Epithelial cell of umbilical artery (primary cell): ENCODE results near the gene HSPD1. TPM values are rescaled to one million over a fixed set of nuclear protein-coding genes. Genes with fewer than 3 reads are reported as not detected.

ENCODE experiments used
- total RNA-seq: library from RNA; depleted of rRNA; stranded (reverse); fragments of >200 nt; gene quantifications from 2 replicates; pipeline ENCODE4 v1.2.3, GENCODE V29; 2014

The HSPD1 gene
- 260 and 412 TPM in 2 replicates for total RNA-seq

DNA sequence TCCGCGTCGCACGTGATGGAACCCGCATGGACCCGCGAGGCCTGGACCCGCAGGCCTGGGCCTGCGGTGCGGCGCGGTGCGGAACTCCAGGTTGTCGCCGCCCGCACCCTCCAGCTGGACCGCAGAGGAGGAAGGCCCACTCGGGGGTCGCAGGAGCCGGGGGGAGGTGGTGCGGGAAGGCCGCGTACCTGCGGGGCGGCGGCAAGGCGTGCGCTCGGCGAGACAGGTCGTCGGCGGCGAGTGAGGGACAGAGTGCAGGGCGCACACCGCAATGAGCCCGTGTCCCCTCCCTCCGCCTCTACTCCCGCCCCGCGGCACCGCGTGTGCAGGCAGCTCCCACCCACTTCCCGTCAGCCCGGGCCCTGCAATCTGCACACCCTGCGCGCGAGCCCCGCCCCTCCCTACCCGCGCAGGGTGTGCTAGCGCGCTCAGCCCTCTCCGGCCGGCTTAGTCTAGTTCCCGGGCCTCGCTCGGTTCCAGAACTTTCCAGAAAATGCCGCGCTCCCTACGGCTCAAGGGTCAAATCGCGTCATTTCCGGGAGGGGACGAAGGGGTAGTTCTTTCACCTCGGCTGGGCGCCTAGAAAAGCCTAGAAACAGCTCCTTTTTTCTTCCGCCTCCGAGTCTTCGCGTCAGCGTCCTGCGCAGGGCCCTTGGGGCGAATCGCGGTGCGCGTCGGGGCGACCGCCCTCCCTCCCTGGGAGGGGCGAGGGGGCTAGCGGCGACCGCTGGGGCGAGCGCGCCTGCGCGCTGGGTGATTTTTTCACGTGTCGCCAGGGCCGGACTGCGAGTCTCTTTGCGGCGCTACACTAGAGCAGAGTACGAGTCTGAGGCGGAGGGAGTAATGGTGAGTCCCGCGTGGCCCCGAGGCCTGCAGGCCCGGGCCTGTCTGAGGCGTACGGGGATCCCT is at the start of gene HSPD1, which contains the start of gene HSPE1:
Gene HSPD1 (minus strand): TSS at position 247 of the 909 bp plus-strand sequence. CDS start 992 bp downstream, outside the sequence.
Gene HSPE1 (plus strand): TSS at position 786 of the 909 bp plus-strand sequence. CDS start 58 bp downstream, at position 844.

DNA sequence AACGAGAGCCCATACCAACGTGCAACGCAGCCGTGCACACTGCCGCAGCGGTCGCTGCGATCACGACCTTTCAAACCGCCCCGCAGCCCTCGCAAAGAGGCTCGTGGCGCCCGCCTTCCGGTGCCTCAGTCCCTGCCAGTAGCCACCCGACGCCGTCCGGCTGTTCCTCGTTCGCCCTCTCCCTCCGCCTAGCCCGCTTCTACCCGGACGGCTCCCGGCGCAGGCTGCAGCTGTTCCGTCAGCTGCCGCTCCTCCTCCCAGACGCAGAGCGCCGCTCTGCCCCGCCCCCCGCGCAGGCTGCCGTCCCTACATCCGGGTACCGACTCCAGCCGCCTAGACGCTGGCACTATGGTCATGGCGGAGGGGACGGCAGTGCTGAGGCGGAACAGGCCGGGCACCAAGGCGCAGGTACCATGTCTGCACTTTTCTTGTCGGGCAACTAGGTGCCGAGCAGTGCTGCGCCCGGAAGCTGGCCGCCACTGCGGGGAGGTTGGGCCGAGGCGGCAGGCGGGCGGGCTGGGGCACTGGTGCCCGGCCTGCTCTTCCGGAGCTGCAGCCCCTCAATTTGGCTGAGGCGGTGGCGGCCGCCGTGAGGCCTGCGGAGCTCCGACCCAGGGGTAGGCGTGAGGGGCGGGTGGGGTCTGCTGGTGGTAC is 16.2 kb upstream of the HSPD1 start, which contains the start of gene MOB4:
Gene MOB4 (plus strand): TSS at position 328 of the 654 bp plus-strand sequence. CDS start 21 bp downstream, at position 349.

DNA sequence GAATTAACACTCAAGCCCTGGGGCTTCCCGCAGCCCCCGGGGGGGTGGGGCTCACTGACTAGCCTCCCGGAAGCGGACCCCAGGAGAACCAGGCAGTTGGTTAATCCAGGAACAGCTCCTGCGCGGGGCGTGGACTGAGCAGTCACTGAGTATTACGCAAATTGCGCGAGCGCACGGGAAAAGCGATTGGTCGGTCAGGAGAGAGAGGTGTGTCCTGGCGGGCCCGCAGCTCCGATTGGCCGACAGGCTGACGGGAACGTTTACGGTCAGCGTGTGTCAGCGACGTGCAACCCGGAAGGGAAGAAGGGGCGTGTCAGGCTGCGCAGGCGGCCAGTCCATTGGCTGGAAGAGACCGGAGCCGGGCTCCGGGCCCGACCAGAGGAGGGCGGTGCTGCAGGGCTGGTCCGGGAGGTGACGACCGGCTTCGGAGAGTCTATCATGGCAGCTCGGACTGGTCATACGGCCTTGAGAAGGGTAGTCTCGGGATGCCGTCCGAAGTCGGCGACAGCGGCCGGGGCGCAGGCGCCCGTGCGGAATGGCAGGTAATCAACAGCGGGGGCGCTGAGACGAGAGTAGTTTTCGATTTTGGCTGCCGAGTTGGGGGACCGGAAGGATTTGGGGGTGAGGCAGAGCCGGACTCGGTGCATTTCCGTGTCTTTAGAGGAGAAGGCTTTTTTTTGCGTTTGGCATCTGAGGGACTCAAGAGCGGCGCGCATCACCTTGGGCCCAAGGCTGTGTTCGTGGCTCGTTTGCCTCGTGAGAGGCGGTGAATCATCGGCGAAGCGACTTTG is 46.3 kb downstream of the HSPD1 start, which contains the start of gene COQ10B:
Gene COQ10B (plus strand): TSS at position 430 of the 791 bp plus-strand sequence. CDS start 9 bp downstream, at position 439.

Other genes starting within 250 kb of the HSPD1 start
- 2.6 and 3.6 TPM in 2 replicates for gene ANKRD44, start 189.1 kb downstream of the HSPD1 start, total RNA-seq
- 180 and 618 TPM in 2 replicates for gene SF3B1, start 64.8 kb downstream of the HSPD1 start, total RNA-seq
- 34.1 and 38.0 TPM in 2 replicates for gene COQ10B, start 46.3 kb downstream of the HSPD1 start, total RNA-seq
- gene HSPE1, start 539 bp upstream of the HSPD1 start, total RNA-seq = 202 and 207 TPM in 2 replicates
- gene MOB4, start 16.2 kb upstream of the HSPD1 start, total RNA-seq = 29.6 and 50.3 TPM in 2 replicates
- 2.7 and 5.5 TPM in 2 replicates for gene RFTN2, start 175.7 kb upstream of the HSPD1 start, total RNA-seq
- gene MARS2, start 205.5 kb upstream of the HSPD1 start, total RNA-seq = 4.9 and 6.1 TPM in 2 replicates